AG09319 (cell line): ENCODE measurements around the gene DUSP22.
"Not testable (repeated sequence)": the region's sequence is repeated elsewhere in the genome, so short reads cannot be mapped to it uniquely, and the experiment has no call there.

Experiments
- DNase-seq: peaks from one replicate; pipeline ENCODE4 v3.0.0-alpha.2; 2010; ENCODE audit warnings: low read depth; ENCODE audit errors: extremely low read depth
- CTCF ChIP-seq: IDR thresholded peaks from 2 replicates; pipeline ENCODE4 v1.5.1; 2011; ENCODE audit warnings: low read depth, mild to moderate bottlenecking, inconsistent platforms, low read length, moderate library complexity

The DUSP22 gene

GRCh38 chr6:291697-292505 lies at the start of gene DUSP22:
DUSP22 (plus strand) TSS chr6:292487; CDS start chr6:292540, 53 bp downstream.
- no peak for TF ChIP-seq CTCF
- DNase-seq = peak; percentile 66

GRCh38 chr6:246352-246751 lies 45.9 kb upstream of the DUSP22 start:
- DNase-seq = no peak
- no peak for TF ChIP-seq CTCF

- no peak for DNase-seq
- no peak for TF ChIP-seq CTCF
Measured at GRCh38 chr6:247351-247750, 44.9 kb upstream of the DUSP22 start.

GRCh38 chr6:248046-248445 lies 44.2 kb upstream of the DUSP22 start:
- not testable (repeated sequence) for DNase-seq

- no peak for DNase-seq
- TF ChIP-seq CTCF = no peak
Measured at GRCh38 chr6:250676-251075, 41.6 kb upstream of the DUSP22 start.

GRCh38 chr6:251920-252319 lies 40.4 kb upstream of the DUSP22 start:
- DNase-seq = no peak
- TF ChIP-seq CTCF = no peak

- TF ChIP-seq CTCF = no peak
- no peak for DNase-seq
Measured at GRCh38 chr6:252775-253535, 39.3 kb upstream of the DUSP22 start.
